Activated CD8-positive, alpha-beta T cell treated with anti-CD3 and anti-CD28 coated beads for 36 hours (primary cell): ENCODE measurements around the gene NAPSA. TPM values are rescaled to one million over a fixed set of nuclear protein-coding genes. Genes with fewer than 3 reads are reported as not detected.

Experiments used
- ATAC-seq: fragments of 200-7000 bp; cut with Tn5 transposase; one replicate; pipeline ENCODE4 v1.10.0; 2021; ENCODE audit warnings: mild to moderate bottlenecking, moderate library complexity
- CTCF ChIA-PET: fragments of 350-600 bp; sonication (Branson Sonifier 250); formaldehyde crosslinking; loops from one replicate; lab custom pipeline; 2021; ENCODE audit warnings: antibody characterized with exemption; lab: Charles Lee
- POLR2A ChIA-PET: fragments of 350-600 bp; sonication (Branson Sonifier 250); formaldehyde crosslinking; loops from one replicate; lab custom pipeline; 2021; ENCODE audit warnings: antibody characterized with exemption; lab: Charles Lee
- DNase-seq: peaks from one replicate; pipeline ENCODE4 v3.0.0-alpha.2; 2020
- H3K27ac Mint-ChIP-seq: one replicate; pipeline ENCODE4 v1.8.0; 2021; ENCODE audit warnings: mild to moderate bottlenecking, mixed read lengths
- H3K27me3 Mint-ChIP-seq: one replicate; pipeline ENCODE4 v1.8.0; 2021; ENCODE audit warnings: mixed read lengths
- H3K36me3 Mint-ChIP-seq: one replicate; pipeline ENCODE4 v1.8.0; 2021; ENCODE audit warnings: low read depth, mixed read lengths
- H3K4me1 Mint-ChIP-seq: one replicate; pipeline ENCODE4 v1.8.0; 2021; ENCODE audit warnings: low read depth, mixed read lengths
- H3K4me3 Mint-ChIP-seq: one replicate; pipeline ENCODE4 v1.8.0; 2021; ENCODE audit warnings: mild to moderate bottlenecking, moderate library complexity, mixed read lengths
- H3K9me3 Mint-ChIP-seq: one replicate; pipeline ENCODE4 v1.8.0; 2021; ENCODE audit warnings: mixed read lengths
- CTCF ChIP-seq: fragments of 200-600 bp; IDR thresholded peaks from one replicate; pipeline ENCODE4 v1.8.0; 2022; ENCODE audit warnings: antibody characterized with exemption, mild to moderate bottlenecking
- intact Hi-C: fragments of 100-400 bp; cut with micrococcal nuclease; formaldehyde crosslinking; loops from one replicate; pipeline ENCODE4 v1.10.0; 2022
- total RNA-seq, 2 experiments: library from RNA; stranded (reverse); gene quantifications; one replicate each; pipeline ENCODE4 v1.2.3, GENCODE V29; 2021

Gene NAPSA
- total RNA-seq, 2 experiments from 2014 or later: 18.3 to 20.0 TPM

GRCh38 chr19:50322931-50323781, 42.3 kb downstream of the NAPSA start:
- intact Hi-C loops: no loop called here
- peaks cover 12% of the 10 kb centered on the region for H3K4me1 Mint-ChIP-seq
- no peak overlapping the region for H3K4me3 Mint-ChIP-seq
- no peaks in the 10 kb centered on the region for H3K9me3 Mint-ChIP-seq
- no peak for DNase-seq
- TF ChIP-seq CTCF: no peak
- H3K27ac Mint-ChIP-seq: no peak overlapping the region
- no peaks in the 10 kb centered on the region for H3K36me3 Mint-ChIP-seq
- H3K27me3 Mint-ChIP-seq: peaks cover 41% of the 10 kb centered on the region
- CTCF ChIA-PET: no interaction called here
- ATAC-seq: no peak
- POLR2A ChIA-PET: no interaction called here

- ATAC-seq (no peak), DNase-seq (no peak)
- intact Hi-C loops: no loop called here
- ChIA-PET CTCF (no interaction called here), POLR2A (no interaction called here)
- Mint-ChIP-seq H3K4me3 (no peak overlapping the region), H3K9me3 (no peaks in the 10 kb centered on the region), H3K27ac (no peak overlapping the region), H3K4me1 (peaks cover 9% of the 10 kb centered on the region), H3K36me3 (no peaks in the 10 kb centered on the region), H3K27me3 (peaks cover 42% of the 10 kb centered on the region)
- TF ChIP-seq CTCF: no peak
Measured at GRCh38 chr19:50322234-50322633, 43.2 kb downstream of the NAPSA start.

GRCh38 chr19:50321831-50322230, 43.6 kb downstream of the NAPSA start:
- no peak for TF ChIP-seq CTCF
- DNase-seq (no peak), ATAC-seq (no peak)
- Mint-ChIP-seq H3K36me3 (no peaks in the 10 kb centered on the region), H3K4me3 (no peak overlapping the region), H3K4me1 (peaks cover 5% of the 10 kb centered on the region), H3K27ac (no peak overlapping the region), H3K27me3 (peaks cover 39% of the 10 kb centered on the region), H3K9me3 (no peaks in the 10 kb centered on the region)
- ChIA-PET CTCF (no interaction called here), POLR2A (no interaction called here)
- intact Hi-C loops: no loop called here

GRCh38 chr19:50320596-50320995, 44.8 kb downstream of the NAPSA start:
- intact Hi-C loops: no loop called here
- Mint-ChIP-seq H3K27ac (no peak overlapping the region), H3K9me3 (no peaks in the 10 kb centered on the region), H3K4me3 (no peak overlapping the region), H3K4me1 (peaks cover 8% of the 10 kb centered on the region), H3K27me3 (peaks cover 40% of the 10 kb centered on the region), H3K36me3 (no peaks in the 10 kb centered on the region)
- no peak for TF ChIP-seq CTCF
- no peak for ATAC-seq
- DNase-seq: no peak
- ChIA-PET POLR2A (no interaction called here), CTCF (no interaction called here)

- no peak for TF ChIP-seq CTCF
- DNase-seq (no peak), ATAC-seq (no peak)
- Mint-ChIP-seq H3K4me1 (peaks cover 10% of the 10 kb centered on the region), H3K4me3 (no peak overlapping the region), H3K9me3 (no peaks in the 10 kb centered on the region), H3K27me3 (peaks cover 41% of the 10 kb centered on the region), H3K27ac (no peak overlapping the region), H3K36me3 (no peaks in the 10 kb centered on the region)
- POLR2A ChIA-PET: no interaction called here
- CTCF ChIA-PET: no interaction called here
- intact Hi-C loops: no loop called here
Measured at GRCh38 chr19:50320051-50320450, 45.4 kb downstream of the NAPSA start.
